Left renal pelvis (tissue), 4 donors: Measurements from ENCODE around the gene UBE2D3. TPM values are rescaled to one million over a fixed set of nuclear protein-coding genes. Genes with fewer than 3 reads are reported as not detected.
"Not testable (repeated sequence)": the region's sequence is repeated elsewhere in the genome, so short reads cannot be mapped to it uniquely, and the experiment has no call there.

Source experiments
- DNase-seq, 4 donors: peaks; one replicate each; pipeline ENCODE4 v3.0.0-alpha.2; 2013; ENCODE audit warnings: low read depth in 4 of 4, low spot score in 3 of 4
- polyA plus RNA-seq, 4 donors: library from polyadenylated mRNA; unstranded; fragments of 120-200 nt; gene quantifications; one replicate each; pipeline ENCODE4 v1.2.1, GENCODE V29; 2013; ENCODE audit not compliant: insufficient read length in 4 of 4

UBE2D3 gene
- polyA plus RNA-seq, 4 donors: 267 to 376 (median 302) TPM

GRCh38 chr4:102832667-102833066 lies 5.3 kb upstream of the UBE2D3 start:
- no peak for DNase-seq

DNA sequence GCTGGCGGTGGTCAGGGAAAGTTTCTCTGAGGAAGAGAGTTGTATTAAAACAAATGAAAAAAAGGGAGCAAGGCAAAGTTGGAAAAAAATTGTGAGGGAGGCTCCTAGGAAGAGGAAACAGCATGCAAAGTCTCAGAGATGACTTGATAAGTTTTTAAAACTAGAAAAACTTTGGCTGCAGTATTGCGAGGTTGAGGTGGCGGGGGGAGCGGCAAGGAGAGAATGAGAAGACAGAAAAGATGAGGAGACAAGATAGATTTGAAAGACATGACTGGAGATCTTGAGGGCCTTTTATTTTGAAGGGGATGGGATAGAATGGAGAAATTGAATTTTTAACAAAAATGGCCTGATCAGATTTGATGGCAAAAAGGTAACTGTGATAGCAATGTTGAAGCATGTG lies 4.8 kb upstream of the UBE2D3 start:
- DNase-seq: no peak

- no peak for DNase-seq
Observed at GRCh38 chr4:102829803-102830202, 2.5 kb upstream of the UBE2D3 start.

GRCh38 chr4:102828497-102828808 lies 1.1 kb upstream of the UBE2D3 start:
- no peak for DNase-seq

- DNase-seq: peak; percentile 99 to 100 (median 100)
Observed at GRCh38 chr4:102827674-102828496, 534 bp upstream of the UBE2D3 start.

- DNase-seq: no peak
Observed at GRCh38 chr4:102826105-102826889, 1.1 kb downstream of the UBE2D3 start.

DNA sequence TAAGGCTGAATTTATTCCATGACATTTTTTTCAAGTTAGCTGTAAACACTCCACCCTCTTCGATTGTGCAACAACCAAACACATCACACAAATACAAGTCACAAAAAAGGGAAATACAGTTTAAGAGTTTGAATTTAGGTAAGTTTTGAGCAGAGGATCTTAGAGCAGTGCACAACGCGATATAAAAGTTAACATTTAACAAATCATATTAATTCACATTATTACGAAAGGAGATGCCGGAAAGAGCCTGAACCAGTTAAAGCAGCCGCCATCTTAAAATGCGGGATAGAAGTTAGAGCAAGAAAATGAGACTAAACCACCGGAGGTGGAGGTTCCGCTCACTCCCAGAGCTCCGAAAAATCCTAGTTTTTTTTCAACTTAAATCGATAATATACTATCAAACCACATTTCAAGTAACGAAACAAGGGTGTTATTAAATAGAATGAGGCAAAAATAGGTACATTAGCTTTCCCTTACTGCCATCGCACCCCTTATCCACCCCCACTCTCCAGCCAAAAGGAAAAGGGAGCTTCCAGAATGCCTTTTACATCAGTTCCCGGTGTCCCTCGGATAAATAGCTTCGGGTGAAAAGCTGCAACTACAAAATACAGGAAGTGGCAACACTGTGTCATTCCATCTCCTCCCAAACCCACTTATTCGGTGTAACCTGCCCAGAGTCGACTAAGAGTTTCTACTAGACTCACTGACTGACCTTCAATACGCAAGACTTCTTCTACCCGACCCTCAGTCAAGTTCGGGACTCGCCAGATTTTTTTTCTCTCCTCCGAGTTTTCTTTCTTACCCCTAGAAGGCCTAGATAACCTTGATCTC lies 1.9 kb downstream of the UBE2D3 start:
- peak in 2 of 4 donors; percentile 55 to 58 for DNase-seq

GRCh38 chr4:102824398-102824797 lies 3.0 kb downstream of the UBE2D3 start:
- DNase-seq: no peak

DNA sequence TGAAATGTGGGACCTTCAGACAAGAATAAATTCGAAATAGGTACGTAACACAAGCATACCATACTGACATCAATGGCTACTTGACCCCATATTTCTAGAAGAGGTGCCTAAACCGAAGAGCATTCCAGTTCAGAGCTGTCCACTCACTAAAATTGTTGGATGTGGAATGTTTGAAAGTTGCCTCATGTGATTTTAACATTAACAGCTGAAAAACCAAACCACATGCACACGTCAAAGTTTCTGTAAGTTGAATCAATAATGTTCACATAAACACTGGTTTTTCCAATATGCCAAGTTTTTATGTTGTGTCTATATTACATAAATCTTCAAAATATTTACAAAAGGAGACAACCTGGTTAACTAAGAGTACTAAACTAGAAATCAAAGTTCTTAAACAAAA lies 3.5 kb downstream of the UBE2D3 start:
- no peak for DNase-seq

- no peak for DNase-seq
Observed at GRCh38 chr4:102823464-102823863, 3.9 kb downstream of the UBE2D3 start.

- no peak for DNase-seq
Observed at GRCh38 chr4:102819588-102820365, 7.6 kb downstream of the UBE2D3 start.

DNA sequence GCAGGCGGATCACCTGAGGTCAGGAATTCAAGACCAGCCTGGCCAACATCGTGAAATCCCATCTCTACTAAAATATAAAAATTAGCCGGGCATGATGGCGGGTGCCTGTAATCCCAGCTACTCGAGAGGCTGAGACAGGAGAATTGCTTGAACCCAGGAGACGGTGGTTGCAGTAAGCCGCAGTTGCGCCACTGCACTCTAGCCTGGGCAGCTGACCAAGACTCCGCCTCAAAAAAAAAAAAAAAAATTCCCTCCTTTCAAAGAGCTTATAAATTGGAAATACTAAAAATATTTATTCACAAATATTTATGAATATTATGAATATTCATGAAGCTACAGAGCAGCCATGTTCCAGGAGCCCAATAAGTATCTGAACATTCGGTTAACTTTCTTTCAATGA lies 8.3 kb downstream of the UBE2D3 start:
- DNase-seq: not testable (repeated sequence)

DNA sequence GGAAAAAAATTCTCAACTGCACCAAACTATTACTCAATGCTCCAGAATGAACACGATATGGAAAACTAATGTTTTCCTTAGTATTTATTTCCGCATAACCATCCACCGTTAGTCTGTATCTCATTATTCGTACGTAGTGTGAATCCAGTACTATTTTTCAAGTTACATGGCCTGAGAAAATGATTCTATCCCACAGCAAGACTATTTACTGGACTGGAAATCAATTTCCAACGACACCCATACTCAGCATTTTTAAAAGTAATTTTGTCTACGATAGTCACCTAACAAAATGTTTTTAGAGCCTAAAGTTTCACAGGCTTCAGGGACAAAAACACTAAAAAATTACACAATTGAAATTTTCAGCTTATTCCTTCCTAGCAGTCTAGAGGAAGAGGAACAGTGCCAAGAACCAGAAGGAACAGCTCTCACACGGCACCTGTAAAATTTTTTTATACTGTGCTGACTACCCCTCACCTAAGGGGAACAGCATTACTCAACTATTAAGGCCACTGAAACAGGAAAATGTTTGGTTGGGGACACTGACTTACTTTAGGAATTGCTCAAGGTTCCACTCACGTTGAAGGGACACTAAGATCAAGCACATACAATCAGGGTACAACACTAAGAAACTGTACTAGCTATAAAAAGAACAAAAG lies 9.6 kb downstream of the UBE2D3 start:
- no peak for DNase-seq

DNA sequence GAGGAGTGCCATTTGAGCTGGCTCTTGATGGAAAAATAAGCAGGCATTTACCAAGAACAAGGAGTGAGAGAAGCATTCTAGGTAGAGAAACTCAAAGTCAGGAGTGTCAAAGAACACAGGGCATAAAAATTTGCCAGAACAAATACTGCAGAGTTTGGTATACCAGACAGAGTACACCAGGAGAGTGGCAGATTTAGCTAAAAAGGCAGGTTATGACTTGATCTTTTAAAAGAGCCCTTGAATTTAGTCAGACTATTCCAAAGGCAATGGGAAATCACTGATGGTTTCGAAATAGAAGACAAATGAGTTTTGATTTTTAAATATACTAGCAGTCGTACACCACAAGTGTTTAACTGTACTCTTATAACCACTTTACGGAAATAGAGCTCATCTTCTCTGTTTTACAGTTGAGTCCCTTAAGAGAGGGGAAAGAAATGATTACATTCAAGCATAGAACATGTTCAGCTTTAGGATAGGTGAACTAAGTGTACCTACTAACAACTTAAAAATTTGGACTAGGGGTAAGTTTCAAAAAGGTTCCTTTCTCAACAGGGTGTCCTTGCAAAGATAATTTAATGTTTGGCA lies 10.2 kb downstream of the UBE2D3 start:
- no peak for DNase-seq

GRCh38 chr4:102815981-102816380 lies 11.4 kb downstream of the UBE2D3 start:
- no peak for DNase-seq

GRCh38 chr4:102809691-102810090 lies 17.7 kb downstream of the UBE2D3 start:
- DNase-seq: no peak

DNA sequence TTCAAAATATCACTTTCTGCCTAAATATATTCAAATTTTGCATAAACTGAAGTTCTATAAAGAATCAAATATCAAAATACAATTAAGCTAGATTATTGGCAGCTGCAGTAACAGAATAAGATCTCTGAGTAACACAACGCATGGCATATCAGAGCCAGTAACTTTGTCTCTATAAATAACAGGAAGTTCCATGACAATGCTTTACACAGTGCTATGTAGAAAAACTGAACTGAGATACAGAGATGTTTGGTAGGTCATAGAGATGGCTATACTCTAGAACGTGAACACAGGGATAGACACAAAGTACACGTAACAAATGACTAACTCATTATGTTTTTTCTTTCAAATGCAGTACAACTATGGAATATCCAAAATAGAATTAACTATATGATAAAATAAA lies 18.2 kb downstream of the UBE2D3 start:
- DNase-seq: no peak

GRCh38 chr4:102808009-102808408 lies 19.3 kb downstream of the UBE2D3 start:
- DNase-seq: no peak

DNA sequence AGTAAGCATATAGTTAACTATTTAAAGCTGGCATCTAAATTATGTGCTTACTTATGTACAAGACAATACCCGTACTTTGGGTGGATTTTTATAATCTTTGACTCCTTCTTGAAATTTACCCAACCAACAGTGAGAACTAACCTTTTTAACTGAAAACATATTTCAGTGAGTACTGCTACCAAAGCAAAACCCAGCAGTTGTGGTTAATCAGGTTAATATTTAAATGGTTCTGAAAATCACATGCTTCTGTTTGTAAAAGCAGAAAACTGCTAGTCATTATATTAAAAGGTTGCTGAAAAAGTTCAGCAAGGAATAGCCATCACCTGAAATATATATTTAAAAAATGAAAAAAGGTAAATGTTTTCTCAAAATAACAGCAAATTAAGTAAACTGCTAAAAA lies 20.0 kb downstream of the UBE2D3 start:
- DNase-seq: no peak

DNA sequence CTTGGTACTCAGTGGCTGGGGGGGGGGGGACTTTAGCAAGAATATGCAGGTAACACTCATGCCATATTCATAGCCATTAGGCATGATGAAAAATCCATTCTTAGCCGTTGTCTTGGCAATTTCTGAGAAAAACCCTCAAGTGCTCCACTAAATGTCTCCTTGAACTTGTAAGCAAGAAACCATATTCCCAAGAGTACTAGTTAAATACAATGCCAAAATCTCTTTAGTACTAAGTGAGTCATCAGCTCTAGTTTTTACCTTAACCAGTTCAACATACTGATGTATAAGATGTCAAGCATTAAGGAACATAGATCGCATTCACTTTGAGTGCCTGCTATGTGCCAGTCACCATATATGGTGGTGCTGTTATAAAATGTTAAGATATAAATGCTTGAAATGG lies 27.5 kb downstream of the UBE2D3 start:
- no peak for DNase-seq
